HepG2 (cell line): ENCODE results near the gene PIM1. TPM values are rescaled to one million over a fixed set of nuclear protein-coding genes. Genes with fewer than 3 reads are reported as not detected.
A peak's percentile ranks its signal among the peaks of the same experiment; 100 is the strongest.

ENCODE experiments used
- DR1 ChIP-seq: sonication (generic); formaldehyde crosslinking; IDR thresholded peaks from 2 replicates; pipeline ENCODE4 v1.8.0; 2021; ENCODE audit warnings: mild to moderate bottlenecking, missing genetic modification reagents, inconsistent platforms
- FOXA1 ChIP-seq, 2 experiments: fragments of 450-650 bp in 1 of 2; sonication (generic) in 1 of 2; formaldehyde crosslinking in 1 of 2; IDR thresholded peaks; 2 replicates each; pipeline versions ENCODE4 v1.4.0 to v1.6.1; 2016 to 2020; ENCODE audit warnings: missing genetic modification reagents in 1 of 2
- HNRNPK ChIP-seq: fragments of 200-400 bp; formaldehyde crosslinking; IDR thresholded peaks from 2 replicates; pipeline ENCODE4 v1.6.1; 2018; ENCODE audit warnings: low read length, low read depth, moderate library complexity, mild to moderate bottlenecking; ENCODE audit not compliant: poor library complexity, severe bottlenecking
- MIER3 ChIP-seq: IDR thresholded peaks from 2 replicates; pipeline ENCODE4 v1.6.1; 2016; ENCODE audit warnings: missing compliant biosample characterization, borderline replicate concordance
- POLR2G ChIP-seq: fragments of 200-400 bp; formaldehyde crosslinking; IDR thresholded peaks from 2 replicates; pipeline ENCODE4 v1.6.1; 2018; ENCODE audit warnings: mild to moderate bottlenecking, low read depth, low read length, moderate library complexity
- RCOR2 ChIP-seq: IDR thresholded peaks from 2 replicates; pipeline ENCODE4 v1.6.1; 2016; ENCODE audit warnings: missing biosample characterization, missing genetic modification reagents
- SMAD1 ChIP-seq: sonication (generic); formaldehyde crosslinking; IDR thresholded peaks from 2 replicates; pipeline ENCODE4 v1.4.0; 2020; ENCODE audit warnings: missing genetic modification reagents, low read depth, mild to moderate bottlenecking, borderline replicate concordance
- SRF ChIP-seq: IDR thresholded peaks from 2 replicates; pipeline ENCODE4 v1.6.1; 2011; ENCODE audit warnings: mild to moderate bottlenecking, low read depth, low read length, moderate library complexity
- ZKSCAN5 ChIP-seq: sonication (generic); formaldehyde crosslinking; IDR thresholded peaks from 2 replicates; pipeline ENCODE4 v1.5.1; 2020; ENCODE audit warnings: mild to moderate bottlenecking, missing genetic modification reagents
- ZNF260 ChIP-seq: sonication (generic); formaldehyde crosslinking; IDR thresholded peaks from 2 replicates; pipeline ENCODE4 v1.4.0; 2020; ENCODE audit warnings: missing genetic modification reagents, low read depth, mild to moderate bottlenecking, borderline replicate concordance
- ZNF280B ChIP-seq: sonication (generic); formaldehyde crosslinking; IDR thresholded peaks from 2 replicates; pipeline ENCODE4 v1.5.0; 2020; ENCODE audit warnings: missing genetic modification reagents, mild to moderate bottlenecking, borderline replicate concordance
- ZNF496 ChIP-seq: sonication (generic); formaldehyde crosslinking; IDR thresholded peaks from 2 replicates; pipeline ENCODE4 v1.8.1; 2023; ENCODE audit warnings: mild to moderate bottlenecking, moderate library complexity, missing genetic modification reagents; ENCODE audit not compliant: insufficient replicate concordance
- ZNF543 ChIP-seq: sonication (generic); formaldehyde crosslinking; IDR thresholded peaks from 2 replicates; pipeline ENCODE4 v1.4.0; 2020; ENCODE audit warnings: mild to moderate bottlenecking, missing genetic modification reagents
- ZNF564 ChIP-seq: sonication (generic); formaldehyde crosslinking; IDR thresholded peaks from 2 replicates; pipeline ENCODE4 v1.8.1; 2023; ENCODE audit warnings: mild to moderate bottlenecking, missing genetic modification reagents
- polyA plus RNA-seq, 8 experiments: library from polyadenylated mRNA; depleted of rRNA in 3 of 8; stranded (reverse) in 7 of 8; unstranded in 1 of 8; fragments of >200 nt; fragmentation: Illumina TruSeq in 4 of 8; extraction: Trizol in 4 of 8; gene quantifications; 2 replicates each; pipeline versions ENCODE4 v1.2.1 to v1.2.3, GENCODE V29; 2011 to 2016; ENCODE audit warnings: low read depth in 4 of 8, missing spikeins in 1 of 8, mixed read lengths in 1 of 8; ENCODE audit not compliant: insufficient read depth in 1 of 8
- total RNA-seq, 5 experiments: library from RNA; depleted of rRNA; stranded (reverse); fragments of >200 nt; fragmentation: Illumina TruSeq; extraction: Trizol; gene quantifications; 2 replicates each; pipeline ENCODE4 v1.2.3, GENCODE V29; 2016; ENCODE audit warnings: low read depth in 1 of 5
- TF ChIP-seq, protein P1 (sequence below): sonication (generic); formaldehyde crosslinking; IDR thresholded peaks from 2 replicates; pipeline ENCODE4 v1.8.1; 2022; ENCODE audit warnings: mild to moderate bottlenecking, missing genetic modification reagents
- TF ChIP-seq, protein P2 (sequence below): sonication (generic); formaldehyde crosslinking; IDR thresholded peaks from 2 replicates; pipeline ENCODE4; 2020; ENCODE audit warnings: missing genetic modification reagents, mild to moderate bottlenecking, borderline replicate concordance
- TF ChIP-seq, protein P3 (sequence below), 2 experiments: fragments of 450-650 bp in 1 of 2; sonication (generic) in 1 of 2; formaldehyde crosslinking; IDR thresholded peaks; 2 replicates each; pipeline versions ENCODE4 v1.5.0 to v1.8.0; 2020 to 2022; ENCODE audit warnings: mild to moderate bottlenecking in 1 of 2, missing genetic modification reagents in 1 of 2
- TF ChIP-seq, protein P4 (sequence below): sonication (generic); formaldehyde crosslinking; IDR thresholded peaks from 2 replicates; pipeline ENCODE4 v1.5.0; 2020; ENCODE audit warnings: mild to moderate bottlenecking, missing genetic modification reagents

PIM1 gene
- total and polyA plus RNA-seq, 2 of the 13 experiments (the other 11 are each of a cell fraction or from before 2014, with no cell fraction given) = 29.4 to 117 TPM

DNA sequence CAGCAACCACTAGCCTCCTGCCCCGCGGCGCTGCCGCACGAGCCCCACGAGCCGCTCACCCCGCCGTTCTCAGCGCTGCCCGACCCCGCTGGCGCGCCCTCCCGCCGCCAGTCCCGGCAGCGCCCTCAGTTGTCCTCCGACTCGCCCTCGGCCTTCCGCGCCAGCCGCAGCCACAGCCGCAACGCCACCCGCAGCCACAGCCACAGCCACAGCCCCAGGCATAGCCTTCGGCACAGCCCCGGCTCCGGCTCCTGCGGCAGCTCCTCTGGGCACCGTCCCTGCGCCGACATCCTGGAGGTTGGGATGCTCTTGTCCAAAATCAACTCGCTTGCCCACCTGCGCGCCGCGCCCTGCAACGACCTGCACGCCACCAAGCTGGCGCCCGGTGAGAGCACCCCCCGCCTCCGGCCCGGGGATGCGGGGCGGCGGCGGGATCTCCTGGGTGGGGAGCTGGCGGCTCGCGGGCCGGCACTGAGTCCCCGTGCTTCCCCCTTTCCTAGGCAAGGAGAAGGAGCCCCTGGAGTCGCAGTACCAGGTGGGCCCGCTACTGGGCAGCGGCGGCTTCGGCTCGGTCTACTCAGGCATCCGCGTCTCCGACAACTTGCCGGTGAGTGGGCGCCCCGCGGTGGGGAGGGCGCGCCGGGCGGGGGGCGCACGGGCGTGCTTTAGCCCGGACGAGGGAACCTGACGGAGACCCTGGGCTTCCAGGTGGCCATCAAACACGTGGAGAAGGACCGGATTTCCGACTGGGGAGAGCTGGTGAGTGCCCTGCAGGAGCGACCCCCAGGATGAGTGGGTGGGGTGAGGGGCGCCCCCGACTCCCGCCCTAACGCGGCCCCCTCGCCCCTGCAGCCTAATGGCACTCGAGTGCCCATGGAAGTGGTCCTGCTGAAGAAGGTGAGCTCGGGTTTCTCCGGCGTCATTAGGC lies 585 bp downstream of the PIM1 start (continued):
- TF ChIP-seq HNRNPK (peak; percentile 65), MIER3 (no peak), ZNF564 (no peak), SMAD1 (no peak; the same call in 1 of the 2 replicates), SRF (no peak), ZNF543 (CRISPR knock-in tag) (peak; percentile 74), ZNF260 (CRISPR knock-in tag) (no peak), POLR2G (no peak; the same call in 1 of the 2 replicates), ZKSCAN5 (CRISPR knock-in tag) (no peak), ZNF280B (CRISPR knock-in tag) (no peak), FOXA1 (IDR thresholded peaks at IDR 0.05) (no peak), FOXA1 (CRISPR knock-in tag; IDR thresholded peaks at IDR 0.05) (no peak), DR1 (no peak), ZNF496 (no peak), RCOR2 (CRISPR knock-in tag) (no peak)
- TF ChIP-seq, protein P1, sequence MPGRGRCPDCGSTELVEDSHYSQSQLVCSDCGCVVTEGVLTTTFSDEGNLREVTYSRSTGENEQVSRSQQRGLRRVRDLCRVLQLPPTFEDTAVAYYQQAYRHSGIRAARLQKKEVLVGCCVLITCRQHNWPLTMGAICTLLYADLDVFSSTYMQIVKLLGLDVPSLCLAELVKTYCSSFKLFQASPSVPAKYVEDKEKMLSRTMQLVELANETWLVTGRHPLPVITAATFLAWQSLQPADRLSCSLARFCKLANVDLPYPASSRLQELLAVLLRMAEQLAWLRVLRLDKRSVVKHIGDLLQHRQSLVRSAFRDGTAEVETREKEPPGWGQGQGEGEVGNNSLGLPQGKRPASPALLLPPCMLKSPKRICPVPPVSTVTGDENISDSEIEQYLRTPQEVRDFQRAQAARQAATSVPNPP (CRISPR knock-in tag) = no peak
- TF ChIP-seq, protein P2, sequence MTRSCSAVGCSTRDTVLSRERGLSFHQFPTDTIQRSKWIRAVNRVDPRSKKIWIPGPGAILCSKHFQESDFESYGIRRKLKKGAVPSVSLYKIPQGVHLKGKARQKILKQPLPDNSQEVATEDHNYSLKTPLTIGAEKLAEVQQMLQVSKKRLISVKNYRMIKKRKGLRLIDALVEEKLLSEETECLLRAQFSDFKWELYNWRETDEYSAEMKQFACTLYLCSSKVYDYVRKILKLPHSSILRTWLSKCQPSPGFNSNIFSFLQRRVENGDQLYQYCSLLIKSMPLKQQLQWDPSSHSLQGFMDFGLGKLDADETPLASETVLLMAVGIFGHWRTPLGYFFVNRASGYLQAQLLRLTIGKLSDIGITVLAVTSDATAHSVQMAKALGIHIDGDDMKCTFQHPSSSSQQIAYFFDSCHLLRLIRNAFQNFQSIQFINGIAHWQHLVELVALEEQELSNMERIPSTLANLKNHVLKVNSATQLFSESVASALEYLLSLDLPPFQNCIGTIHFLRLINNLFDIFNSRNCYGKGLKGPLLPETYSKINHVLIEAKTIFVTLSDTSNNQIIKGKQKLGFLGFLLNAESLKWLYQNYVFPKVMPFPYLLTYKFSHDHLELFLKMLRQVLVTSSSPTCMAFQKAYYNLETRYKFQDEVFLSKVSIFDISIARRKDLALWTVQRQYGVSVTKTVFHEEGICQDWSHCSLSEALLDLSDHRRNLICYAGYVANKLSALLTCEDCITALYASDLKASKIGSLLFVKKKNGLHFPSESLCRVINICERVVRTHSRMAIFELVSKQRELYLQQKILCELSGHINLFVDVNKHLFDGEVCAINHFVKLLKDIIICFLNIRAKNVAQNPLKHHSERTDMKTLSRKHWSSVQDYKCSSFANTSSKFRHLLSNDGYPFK (CRISPR knock-in tag) = no peak
- TF ChIP-seq, protein P3, sequence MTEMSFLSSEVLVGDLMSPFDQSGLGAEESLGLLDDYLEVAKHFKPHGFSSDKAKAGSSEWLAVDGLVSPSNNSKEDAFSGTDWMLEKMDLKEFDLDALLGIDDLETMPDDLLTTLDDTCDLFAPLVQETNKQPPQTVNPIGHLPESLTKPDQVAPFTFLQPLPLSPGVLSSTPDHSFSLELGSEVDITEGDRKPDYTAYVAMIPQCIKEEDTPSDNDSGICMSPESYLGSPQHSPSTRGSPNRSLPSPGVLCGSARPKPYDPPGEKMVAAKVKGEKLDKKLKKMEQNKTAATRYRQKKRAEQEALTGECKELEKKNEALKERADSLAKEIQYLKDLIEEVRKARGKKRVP (CRISPR knock-in tag; IDR thresholded peaks at IDR 0.05) = 0 out of 4 replicates have a peak, but pooled peaks of 1 of the 2 experiments have one; percentile 22
- TF ChIP-seq, protein P4, sequence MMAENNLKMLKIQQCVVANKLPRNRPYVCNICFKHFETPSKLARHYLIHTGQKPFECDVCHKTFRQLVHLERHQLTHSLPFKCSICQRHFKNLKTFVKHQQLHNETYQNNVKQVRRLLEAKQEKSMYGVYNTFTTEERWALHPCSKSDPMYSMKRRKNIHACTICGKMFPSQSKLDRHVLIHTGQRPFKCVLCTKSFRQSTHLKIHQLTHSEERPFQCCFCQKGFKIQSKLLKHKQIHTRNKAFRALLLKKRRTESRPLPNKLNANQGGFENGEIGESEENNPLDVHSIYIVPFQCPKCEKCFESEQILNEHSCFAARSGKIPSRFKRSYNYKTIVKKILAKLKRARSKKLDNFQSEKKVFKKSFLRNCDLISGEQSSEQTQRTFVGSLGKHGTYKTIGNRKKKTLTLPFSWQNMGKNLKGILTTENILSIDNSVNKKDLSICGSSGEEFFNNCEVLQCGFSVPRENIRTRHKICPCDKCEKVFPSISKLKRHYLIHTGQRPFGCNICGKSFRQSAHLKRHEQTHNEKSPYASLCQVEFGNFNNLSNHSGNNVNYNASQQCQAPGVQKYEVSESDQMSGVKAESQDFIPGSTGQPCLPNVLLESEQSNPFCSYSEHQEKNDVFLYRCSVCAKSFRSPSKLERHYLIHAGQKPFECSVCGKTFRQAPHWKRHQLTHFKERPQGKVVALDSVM (CRISPR knock-in tag) = no peak
